Parathyroid adenoma (tissue), 2 donors: ENCODE results near the gene CAPZB.

Experiments used
- H2AFZ ChIP-seq: fragments of 300-600 bp; sonication (generic); one replicate; pipeline ENCODE4 v1.7.0; 2017; ENCODE audit warnings: antibody characterized with exemption, mild to moderate bottlenecking
- H3K27ac ChIP-seq: fragments of 300-600 bp; sonication (generic); one replicate; pipeline ENCODE4 v1.7.0; 2017
- H3K27me3 ChIP-seq: fragments of 300-600 bp; sonication (generic); one replicate; pipeline ENCODE4 v1.7.0; 2017; ENCODE audit warnings: low read length; ENCODE audit not compliant: control insufficient read depth, insufficient read depth
- H3K36me3 ChIP-seq: fragments of 300-600 bp; sonication (generic); one replicate; pipeline ENCODE4 v1.7.0; 2017; ENCODE audit warnings: low read length; ENCODE audit not compliant: control insufficient read depth, insufficient read depth
- H3K4me1 ChIP-seq: fragments of 300-600 bp; sonication (generic); one replicate; pipeline ENCODE4 v1.7.0; 2017; ENCODE audit warnings: control low read depth
- H3K4me2 ChIP-seq: fragments of 300-600 bp; sonication (generic); one replicate; pipeline ENCODE4 v1.7.0; 2017; ENCODE audit warnings: low read length
- H3K4me3 ChIP-seq: fragments of 300-600 bp; sonication (generic); one replicate; pipeline ENCODE4 v1.7.0; 2017; ENCODE audit warnings: low read depth, low read length
- H3K79me2 ChIP-seq: fragments of 300-600 bp; sonication (generic); one replicate; pipeline ENCODE4 v1.7.0; 2017; ENCODE audit warnings: control low read depth
- H3K9ac ChIP-seq: fragments of 300-600 bp; sonication (generic); one replicate; pipeline ENCODE4 v1.7.0; 2017; ENCODE audit warnings: mild to moderate bottlenecking
- H3K9me3 ChIP-seq: fragments of 300-600 bp; sonication (generic); one replicate; pipeline ENCODE4 v1.7.0; 2017; ENCODE audit warnings: low read length; ENCODE audit not compliant: control insufficient read depth
- CTCF ChIP-seq: fragments of 300-600 bp; sonication (generic); IDR thresholded peaks from one replicate; pipeline ENCODE4 v1.7.0; 2017; ENCODE audit warnings: antibody characterized with exemption, mild to moderate bottlenecking
- donor health status: primary hyperparathyroidism.

The CAPZB gene

GRCh38 chr1:19372136-19372514 is 113.2 kb downstream of the CAPZB start:
- Histone ChIP-seq H3K9me3 (no peaks in the 10 kb centered on the region), H3K4me1 (no peaks in the 10 kb centered on the region), H2AFZ (no peak overlapping the region), H3K36me3 (no peaks in the 10 kb centered on the region), H3K79me2 (peaks cover 8% of the 10 kb centered on the region), H3K27ac (no peak overlapping the region), H3K4me3 (no peak overlapping the region), H3K27me3 (no peaks in the 10 kb centered on the region), H3K4me2 (no peak overlapping the region), H3K9ac (no peak overlapping the region)
- no peak for TF ChIP-seq CTCF

- Histone ChIP-seq H3K36me3 (no peaks in the 10 kb centered on the region), H2AFZ (no peak overlapping the region), H3K4me1 (no peaks in the 10 kb centered on the region), H3K9ac (no peak overlapping the region), H3K4me3 (no peak overlapping the region), H3K27me3 (no peaks in the 10 kb centered on the region), H3K9me3 (no peaks in the 10 kb centered on the region), H3K27ac (no peak overlapping the region), H3K79me2 (peaks cover 8% of the 10 kb centered on the region), H3K4me2 (no peak overlapping the region)
- no peak for TF ChIP-seq CTCF
Observed at GRCh38 chr1:19371226-19372135, 113.9 kb downstream of the CAPZB start.

GRCh38 chr1:19370453-19371170 is 114.7 kb downstream of the CAPZB start:
- H3K4me3 ChIP-seq: no peak overlapping the region
- no peaks in the 10 kb centered on the region for H3K27me3 ChIP-seq
- H2AFZ ChIP-seq: no peak overlapping the region
- no peak overlapping the region for H3K27ac ChIP-seq
- H3K79me2 ChIP-seq: peaks cover 8% of the 10 kb centered on the region
- TF ChIP-seq CTCF: no peak
- no peak overlapping the region for H3K4me2 ChIP-seq
- H3K9ac ChIP-seq: no peak overlapping the region
- no peaks in the 10 kb centered on the region for H3K4me1 ChIP-seq
- no peaks in the 10 kb centered on the region for H3K36me3 ChIP-seq
- H3K9me3 ChIP-seq: no peaks in the 10 kb centered on the region

GRCh38 chr1:19369396-19370090 is 115.8 kb downstream of the CAPZB start:
- Histone ChIP-seq H3K36me3 (no peaks in the 10 kb centered on the region), H2AFZ (no peak overlapping the region), H3K9me3 (no peaks in the 10 kb centered on the region), H3K79me2 (peaks cover 8% of the 10 kb centered on the region), H3K27ac (no peak overlapping the region), H3K27me3 (no peaks in the 10 kb centered on the region), H3K4me3 (no peak overlapping the region), H3K4me1 (no peaks in the 10 kb centered on the region), H3K4me2 (no peak overlapping the region), H3K9ac (no peak overlapping the region)
- TF ChIP-seq CTCF: no peak
